OCI-LY3 (cell line): Measurements from ENCODE around the gene FAM222B.

Experiments
- H2AFZ ChIP-seq: fragments of 200-600, 300-600 bp; shearing (Covaris generic); 2 replicates; pipeline ENCODE4 v1.6.0; 2014; ENCODE audit warnings: antibody characterized with exemption, low read depth, low read length
- H3K27ac ChIP-seq: fragments of 200-600, 300-600 bp; sonication (generic); 2 replicates; pipeline ENCODE4 v1.5.1; 2014; ENCODE audit warnings: mild to moderate bottlenecking, low read length, moderate library complexity, mixed read lengths
- H3K27me3 ChIP-seq: fragments of 200-600, 300-600 bp; sonication (generic); 2 replicates; pipeline ENCODE4 v1.6.1; 2014; ENCODE audit warnings: low read depth, low read length, mixed read lengths
- H3K36me3 ChIP-seq: fragments of 200-600, 300-600 bp; sonication (generic); replicated peaks from 2 replicates; pipeline ENCODE3; 2014; ENCODE audit warnings: low read depth, low read length, mixed read lengths
- H3K4me1 ChIP-seq: fragments of 300-600, 200-600 bp; sonication (generic); 2 replicates; pipeline ENCODE4 v1.6.1; 2014; ENCODE audit warnings: low read length, mixed read lengths
- H3K4me2 ChIP-seq: fragments of 200-600, 300-600 bp; sonication (generic); 2 replicates; pipeline ENCODE4 v1.6.1; 2014; ENCODE audit warnings: low read length, mixed read lengths
- H3K4me3 ChIP-seq: fragments of 300-600, 200-600 bp; sonication (generic); 2 replicates; pipeline ENCODE4 v1.5.1; 2014; ENCODE audit warnings: antibody characterized with exemption, mild to moderate bottlenecking, low read length, moderate library complexity
- H3K79me2 ChIP-seq: fragments of 300-600, 200-600 bp; shearing (Covaris generic); 2 replicates; pipeline ENCODE4 v1.6.1; 2014; ENCODE audit warnings: mild to moderate bottlenecking, low read length, mixed read lengths
- H3K9ac ChIP-seq: fragments of 300-600, 200-600 bp; shearing (Covaris generic); 2 replicates; pipeline ENCODE4 v1.6.0; 2014; ENCODE audit warnings: mild to moderate bottlenecking, low read length, moderate library complexity
- H3K9me3 ChIP-seq: fragments of 200-600, 300-600 bp; shearing (Covaris generic); 2 replicates; pipeline ENCODE4 v1.6.1; 2014; ENCODE audit warnings: low read length, mixed read lengths; ENCODE audit not compliant: insufficient read depth
- H4K20me1 ChIP-seq: fragments of 200-600, 300-600 bp; sonication (generic); 2 replicates; pipeline ENCODE4 v1.6.1; 2016; ENCODE audit warnings: low read length, mixed read lengths; ENCODE audit not compliant: insufficient read depth
- CTCF ChIP-seq: fragments of 200-600, 300-600 bp; sonication (generic); IDR thresholded peaks from 2 replicates; pipeline ENCODE4 v1.5.1; 2014; ENCODE audit warnings: antibody characterized with exemption, low read length, low read depth
- EZH2phosphoT487 ChIP-seq: fragments of 200-600 bp; shearing (Covaris generic); IDR thresholded peaks from 2 replicates; pipeline ENCODE4 v1.6.1; 2018; ENCODE audit warnings: antibody characterized with exemption, mixed run types, low read depth

FAM222B gene

GRCh38 chr17:28751600-28752366, 90.8 kb downstream of the FAM222B start:
- H2AFZ ChIP-seq, result no peak overlapping the region
- no peak overlapping the region for H3K9ac ChIP-seq
- no peak for TF ChIP-seq CTCF
- H3K4me1 ChIP-seq, result peaks cover 51% of the 10 kb centered on the region
- peak overlapping the region; percentile 32; the same call in 1 of the 2 replicates for H3K27ac ChIP-seq
- H3K9me3 ChIP-seq, result no peaks in the 10 kb centered on the region
- H3K79me2 ChIP-seq, result peaks cover 50% of the 10 kb centered on the region
- H3K4me3 ChIP-seq, result no peak overlapping the region
- no peak overlapping the region for H3K4me2 ChIP-seq
- no peaks in the 10 kb centered on the region for H3K27me3 ChIP-seq
- peaks cover 52% of the 10 kb centered on the region for H3K36me3 ChIP-seq
- peaks cover 51% of the 10 kb centered on the region for H4K20me1 ChIP-seq

- Histone ChIP-seq H3K27me3 (no peaks in the 10 kb centered on the region), H4K20me1 (peaks cover 65% of the 10 kb centered on the region), H3K9ac (peak overlapping the region; percentile 24; the same call in 1 of the 2 replicates), H3K27ac (peak overlapping the region; percentile 94), H3K4me2 (0 out of 2 replicates have a peak overlapping the region, but pooled peaks have one; percentile 100), H3K4me1 (peaks cover 64% of the 10 kb centered on the region), H3K9me3 (no peaks in the 10 kb centered on the region), H3K36me3 (peaks cover 65% of the 10 kb centered on the region), H2AFZ (no peak overlapping the region), H3K79me2 (peaks cover 64% of the 10 kb centered on the region), H3K4me3 (no peak overlapping the region)
- TF ChIP-seq EZH2phosphoT487 (no peak), CTCF (peak; percentile 95)
These were observed 92.2 kb downstream of the FAM222B start for GRCh38 chr17:28750178-28751047.

GRCh38 chr17:28749516-28750177, 92.9 kb downstream of the FAM222B start:
- peaks cover 72% of the 10 kb centered on the region for H3K79me2 ChIP-seq
- H3K9ac ChIP-seq, result peak overlapping the region; percentile 34; the same call in 1 of the 2 replicates

More at GRCh38 chr17:28749516-28750177, 92.9 kb downstream of the FAM222B start:
- H3K4me1 ChIP-seq, result peaks cover 64% of the 10 kb centered on the region
- H3K27ac ChIP-seq, result peak overlapping the region; percentile 94
- no peaks in the 10 kb centered on the region for H3K27me3 ChIP-seq
- peak overlapping the region; percentile 21; the same call in 1 of the 2 replicates for H3K4me3 ChIP-seq
- H3K36me3 ChIP-seq, result peaks cover 73% of the 10 kb centered on the region
- no peaks in the 10 kb centered on the region for H3K9me3 ChIP-seq
- H2AFZ ChIP-seq, result no peak overlapping the region
- TF ChIP-seq CTCF, result no peak
- TF ChIP-seq EZH2phosphoT487, result no peak
- H3K4me2 ChIP-seq, result peak overlapping the region; percentile 100
- peaks cover 72% of the 10 kb centered on the region for H4K20me1 ChIP-seq
